Astrocyte (in vitro differentiated cells and primary cell): ENCODE data around the gene GPR62. TPM values are rescaled to one million over a fixed set of nuclear protein-coding genes. Genes with fewer than 3 reads are reported as not detected.
A peak's percentile ranks its signal among the peaks of the same experiment; 100 is the strongest.

Source experiments
- DNase-seq: peaks from one replicate; pipeline ENCODE4 v3.0.0-alpha.2; 2010; ENCODE audit warnings: low read depth
- FAIRE-seq: peaks from 2 replicates; lab custom pipeline; 2011; peaks lifted over from hg19 to GRCh38; lab: Jason Lieb, UNC
- H2AFZ ChIP-seq: 2 replicates; pipeline ENCODE4 v1.6.0; 2012; ENCODE audit warnings: low read depth, low read length, inconsistent platforms
- H3K27ac ChIP-seq: 2 replicates; pipeline ENCODE4 v1.5.1; 2011; ENCODE audit warnings: low read depth, low read length, inconsistent platforms
- H3K27me3 ChIP-seq: 2 replicates; pipeline ENCODE4 v1.6.0; 2011; ENCODE audit warnings: low read length, inconsistent platforms; ENCODE audit not compliant: insufficient read depth
- H3K36me3 ChIP-seq: 2 replicates; pipeline ENCODE4 v1.5.1; 2011; ENCODE audit warnings: low read length, inconsistent platforms; ENCODE audit not compliant: insufficient read depth
- H3K4me1 ChIP-seq: 2 replicates; pipeline ENCODE4 v1.5.1; 2011; ENCODE audit warnings: low read length, inconsistent platforms; ENCODE audit not compliant: insufficient read depth
- H3K4me2 ChIP-seq: 2 replicates; pipeline ENCODE4 v1.6.0; 2012; ENCODE audit warnings: low read length, inconsistent platforms
- H3K4me3 ChIP-seq: 2 replicates; pipeline ENCODE4 v1.5.1; 2011; ENCODE audit warnings: low read depth, mild to moderate bottlenecking, low read length, inconsistent platforms; ENCODE audit not compliant: insufficient read depth
- H3K79me2 ChIP-seq: 2 replicates; pipeline ENCODE4 v1.6.0; 2012; ENCODE audit warnings: mild to moderate bottlenecking, low read length, inconsistent platforms; ENCODE audit not compliant: insufficient read depth
- H3K9ac ChIP-seq: 2 replicates; pipeline ENCODE4 v1.6.0; 2012; ENCODE audit warnings: mild to moderate bottlenecking, low read length, inconsistent platforms
- H3K9me3 ChIP-seq: 2 replicates; pipeline ENCODE4 v1.5.1; 2012; ENCODE audit warnings: low read depth, mild to moderate bottlenecking, low read length, inconsistent platforms; ENCODE audit not compliant: insufficient read depth
- H4K20me1 ChIP-seq: 2 replicates; pipeline ENCODE4 v1.6.0; 2012; ENCODE audit warnings: low read length, inconsistent platforms; ENCODE audit not compliant: insufficient read depth
- H3K27ac Mint-ChIP-seq: one replicate; pipeline ENCODE4 v1.8.0; 2021; ENCODE audit warnings: mild to moderate bottlenecking, mixed read lengths; ENCODE audit not compliant: unreplicated experiment
- H3K27me3 Mint-ChIP-seq: one replicate; pipeline ENCODE4 v1.8.0; 2021; ENCODE audit warnings: low read depth, mixed read lengths; ENCODE audit not compliant: unreplicated experiment
- H3K36me3 Mint-ChIP-seq: one replicate; pipeline ENCODE4 v1.8.0; 2021; ENCODE audit warnings: low read depth, mixed read lengths; ENCODE audit not compliant: unreplicated experiment
- H3K4me1 Mint-ChIP-seq: one replicate; pipeline ENCODE4 v1.8.0; 2021; ENCODE audit warnings: low read depth, mixed read lengths; ENCODE audit not compliant: unreplicated experiment
- H3K4me3 Mint-ChIP-seq: one replicate; pipeline ENCODE4 v1.8.0; 2021; ENCODE audit warnings: mild to moderate bottlenecking, moderate library complexity, mixed read lengths; ENCODE audit not compliant: unreplicated experiment
- H3K9me3 Mint-ChIP-seq: one replicate; pipeline ENCODE4 v1.8.0; 2021; ENCODE audit warnings: mild to moderate bottlenecking, mixed read lengths; ENCODE audit not compliant: unreplicated experiment
- CTCF ChIP-seq: IDR thresholded peaks from 2 replicates; pipeline ENCODE4 v1.5.1; 2011; ENCODE audit warnings: low read depth, mild to moderate bottlenecking, inconsistent platforms, low read length, moderate library complexity; ENCODE audit not compliant: insufficient read depth
- EZH2 ChIP-seq: IDR thresholded peaks from 2 replicates; pipeline ENCODE4 v1.6.1; 2012; ENCODE audit warnings: mild to moderate bottlenecking, low read length, inconsistent platforms; ENCODE audit not compliant: insufficient read depth
- total RNA-seq: library from RNA; stranded (reverse); gene quantifications from 2 replicates; pipeline ENCODE4 v1.2.1, GENCODE V29; 2021

GPR62 gene
- total RNA-seq, 1 donor from 2014 or later, result not detected

GRCh38 chr3:51943451-51944391, 11.5 kb upstream of the GPR62 start:
- Histone ChIP-seq H3K4me2 (peak overlapping the region; percentile 88), H3K9me3 (no peaks in the 10 kb centered on the region), H3K36me3 (no peaks in the 10 kb centered on the region), H3K4me3 (no peak overlapping the region), H3K27me3 (no peaks in the 10 kb centered on the region), H3K79me2 (peaks cover 30% of the 10 kb centered on the region), H3K9ac (no peak overlapping the region), H3K27ac (no peak overlapping the region), H3K4me1 (peaks cover 21% of the 10 kb centered on the region), H4K20me1 (peaks cover 22% of the 10 kb centered on the region), H2AFZ (peak overlapping the region; percentile 85)
- peaks cover 31% of the 10 kb centered on the region for H3K27me3 Mint-ChIP-seq
- peaks cover 10% of the 10 kb centered on the region for H3K36me3 Mint-ChIP-seq
- peak overlapping the region; percentile 27 for H3K4me3 Mint-ChIP-seq
- H3K27ac Mint-ChIP-seq, result no peak overlapping the region
- DNase-seq (no peak), FAIRE-seq (no peak)
- TF ChIP-seq EZH2, result no peak
- TF ChIP-seq CTCF, result no peak
- peaks cover 6% of the 10 kb centered on the region for H3K4me1 Mint-ChIP-seq
- peaks cover 3% of the 10 kb centered on the region for H3K9me3 Mint-ChIP-seq

- Histone ChIP-seq H4K20me1 (peaks cover 15% of the 10 kb centered on the region), H3K9me3 (no peaks in the 10 kb centered on the region), H3K27ac (no peak overlapping the region), H3K4me2 (no peak overlapping the region), H3K36me3 (no peaks in the 10 kb centered on the region), H2AFZ (no peak overlapping the region), H3K79me2 (peaks cover 21% of the 10 kb centered on the region), H3K4me3 (no peak overlapping the region), H3K27me3 (no peaks in the 10 kb centered on the region), H3K9ac (no peak overlapping the region), H3K4me1 (peaks cover 21% of the 10 kb centered on the region)
- Mint-ChIP-seq H3K27ac (no peak overlapping the region), H3K4me3 (no peak overlapping the region), H3K4me1 (peaks cover 6% of the 10 kb centered on the region), H3K27me3 (peaks cover 38% of the 10 kb centered on the region), H3K36me3 (peaks cover 10% of the 10 kb centered on the region), H3K9me3 (peaks cover 3% of the 10 kb centered on the region)
- FAIRE-seq, result no peak
- no peak for DNase-seq
- TF ChIP-seq CTCF (no peak), EZH2 (no peak)
Measured at GRCh38 chr3:51944451-51945021, 10.6 kb upstream of the GPR62 start.
